GM23248 (cell line): ENCODE results near the gene NEMF.

Experiments used
- EZH2 ChIP-seq: fragments of 200-600 bp; sonication (generic); IDR thresholded peaks from 2 replicates; pipeline ENCODE4 v1.6.1; 2018; ENCODE audit warnings: antibody characterized with exemption, mild to moderate bottlenecking; ENCODE audit not compliant: insufficient read depth, poor library complexity, severe bottlenecking
- EZH2phosphoT487 ChIP-seq: fragments of 200-600 bp; sonication (generic); IDR thresholded peaks from 2 replicates; pipeline ENCODE4 v1.6.1; 2018; ENCODE audit warnings: antibody characterized with exemption, moderate library complexity, mild to moderate bottlenecking, low read depth; ENCODE audit not compliant: insufficient read depth

- TF ChIP-seq EZH2phosphoT487 (no peak), EZH2 (no peak)
Observed at GRCh38 chr14:49886523-49886922, 33.9 kb upstream of the NEMF start.
